GM10847 (cell line): ENCODE data around the gene UBL3.

ENCODE experiments used
- POLR2A ChIP-seq: IDR thresholded peaks from 2 replicates; pipeline ENCODE4 v1.6.1; 2011; ENCODE audit not compliant: insufficient read length; ENCODE audit errors: extremely low read depth

Gene UBL3

GRCh38 chr13:29805994-29806979 lies 44.1 kb downstream of the UBL3 start:
- no peak for TF ChIP-seq POLR2A

- no peak for TF ChIP-seq POLR2A
Measured at GRCh38 chr13:29803221-29803620, 47.2 kb downstream of the UBL3 start.

- no peak for TF ChIP-seq POLR2A
Measured at GRCh38 chr13:29802621-29803020, 47.8 kb downstream of the UBL3 start.

- no peak for TF ChIP-seq POLR2A
Measured at GRCh38 chr13:29801737-29802305, 48.6 kb downstream of the UBL3 start.

- no peak for TF ChIP-seq POLR2A
Measured at GRCh38 chr13:29801102-29801501, 49.3 kb downstream of the UBL3 start.

- no peak for TF ChIP-seq POLR2A
Measured at GRCh38 chr13:29800687-29801086, 49.7 kb downstream of the UBL3 start.

- no peak for TF ChIP-seq POLR2A
Measured at GRCh38 chr13:29799041-29799440, 51.4 kb downstream of the UBL3 start.

- TF ChIP-seq POLR2A = no peak
Measured at GRCh38 chr13:29791997-29792780, 58.2 kb downstream of the UBL3 start.

GRCh38 chr13:29791508-29791907 lies 58.9 kb downstream of the UBL3 start:
- TF ChIP-seq POLR2A = no peak

- TF ChIP-seq POLR2A = no peak
Measured at GRCh38 chr13:29786698-29787097, 63.7 kb downstream of the UBL3 start.

- no peak for TF ChIP-seq POLR2A
Measured at GRCh38 chr13:29785978-29786377, 64.4 kb downstream of the UBL3 start.

- no peak for TF ChIP-seq POLR2A
Measured at GRCh38 chr13:29782798-29783197, 67.6 kb downstream of the UBL3 start.

- no peak for TF ChIP-seq POLR2A
Measured at GRCh38 chr13:29774830-29775229, 75.6 kb downstream of the UBL3 start.

GRCh38 chr13:29771247-29771646 lies 79.2 kb downstream of the UBL3 start:
- no peak for TF ChIP-seq POLR2A

- TF ChIP-seq POLR2A = no peak
Measured at GRCh38 chr13:29767006-29767405, 83.4 kb downstream of the UBL3 start.
